ENCODE measurements around the gene POLR1G. TPM values are rescaled to one million over a fixed set of nuclear protein-coding genes. Genes with fewer than 3 reads are reported as not detected.

Gene POLR1G
- total RNA-seq, 4 donors from 2014 or later = 0.26 to 11.3 (median 3.5) TPM

- peak overlapping the region; percentile 76 to 95 for H3K27ac ChIP-seq
- intact Hi-C loops (cut with DNase I; ENCODE audit: low total_unique reads) = no loop called here
- no peak for TF ChIP-seq POLR2A (IDR thresholded peaks at IDR 0.05)
- TF ChIP-seq, protein P1, sequence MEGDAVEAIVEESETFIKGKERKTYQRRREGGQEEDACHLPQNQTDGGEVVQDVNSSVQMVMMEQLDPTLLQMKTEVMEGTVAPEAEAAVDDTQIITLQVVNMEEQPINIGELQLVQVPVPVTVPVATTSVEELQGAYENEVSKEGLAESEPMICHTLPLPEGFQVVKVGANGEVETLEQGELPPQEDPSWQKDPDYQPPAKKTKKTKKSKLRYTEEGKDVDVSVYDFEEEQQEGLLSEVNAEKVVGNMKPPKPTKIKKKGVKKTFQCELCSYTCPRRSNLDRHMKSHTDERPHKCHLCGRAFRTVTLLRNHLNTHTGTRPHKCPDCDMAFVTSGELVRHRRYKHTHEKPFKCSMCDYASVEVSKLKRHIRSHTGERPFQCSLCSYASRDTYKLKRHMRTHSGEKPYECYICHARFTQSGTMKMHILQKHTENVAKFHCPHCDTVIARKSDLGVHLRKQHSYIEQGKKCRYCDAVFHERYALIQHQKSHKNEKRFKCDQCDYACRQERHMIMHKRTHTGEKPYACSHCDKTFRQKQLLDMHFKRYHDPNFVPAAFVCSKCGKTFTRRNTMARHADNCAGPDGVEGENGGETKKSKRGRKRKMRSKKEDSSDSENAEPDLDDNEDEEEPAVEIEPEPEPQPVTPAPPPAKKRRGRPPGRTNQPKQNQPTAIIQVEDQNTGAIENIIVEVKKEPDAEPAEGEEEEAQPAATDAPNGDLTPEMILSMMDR (IDR thresholded peaks at IDR 0.05) = no peak
- H3K4me1 ChIP-seq = peaks cover 0 to 8% of the 10 kb centered on the region in 2 donors
- peak; percentile 54 to 59 for DNase-seq
- peak overlapping the region; percentile 43 to 45 for H3K4me3 ChIP-seq
- H3K36me3 ChIP-seq = no peaks in the 10 kb centered on the region
- H3K27me3 ChIP-seq = no peaks in the 10 kb centered on the region
- H3K9me3 ChIP-seq = no peaks in the 10 kb centered on the region
These were observed 44.8 kb downstream of the POLR1G start for GRCh38 chr19:45451131-45451849.

DNA sequence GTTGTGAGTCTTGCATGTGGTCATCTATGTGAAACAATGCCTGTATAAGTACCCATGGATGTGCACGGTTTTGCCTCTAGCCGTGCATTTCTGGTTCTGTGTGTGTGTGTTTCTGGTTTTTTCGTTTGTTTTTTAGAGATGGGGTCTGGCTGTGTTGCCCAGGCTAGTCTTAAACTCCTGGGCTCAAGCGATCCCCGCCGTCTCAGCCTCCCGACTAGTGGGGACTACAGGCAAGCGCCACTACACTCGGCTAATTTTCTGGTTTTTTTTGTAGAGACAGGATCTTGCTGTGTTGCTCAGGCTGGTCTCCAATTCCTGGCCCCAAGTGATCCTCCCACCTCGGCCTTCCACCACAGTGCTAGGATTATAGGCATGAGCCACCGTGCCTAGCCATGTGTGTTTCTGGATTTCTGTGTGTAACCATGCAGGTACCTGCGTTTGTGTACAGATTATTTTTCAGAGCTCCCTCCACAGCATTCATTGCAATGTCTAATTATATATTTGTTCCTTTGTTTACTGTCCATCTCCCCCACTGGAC lies 45.5 kb downstream of the POLR1G start:
- Histone ChIP-seq H3K9me3 (no peaks in the 10 kb centered on the region), H3K36me3 (no peaks in the 10 kb centered on the region), H3K27me3 (no peaks in the 10 kb centered on the region), H3K4me3 (no peak overlapping the region), H3K4me1 (peaks cover 0 to 8% of the 10 kb centered on the region in 2 donors), H3K27ac (peak overlapping the region in 1 of 2 donors; percentile 95)
- intact Hi-C loops (cut with DNase I; ENCODE audit: low total_unique reads) = no loop called here
- no peak for DNase-seq
- TF ChIP-seq, protein P1 (IDR thresholded peaks at IDR 0.05) = no peak
- TF ChIP-seq POLR2A (IDR thresholded peaks at IDR 0.05) = no peak

DNA sequence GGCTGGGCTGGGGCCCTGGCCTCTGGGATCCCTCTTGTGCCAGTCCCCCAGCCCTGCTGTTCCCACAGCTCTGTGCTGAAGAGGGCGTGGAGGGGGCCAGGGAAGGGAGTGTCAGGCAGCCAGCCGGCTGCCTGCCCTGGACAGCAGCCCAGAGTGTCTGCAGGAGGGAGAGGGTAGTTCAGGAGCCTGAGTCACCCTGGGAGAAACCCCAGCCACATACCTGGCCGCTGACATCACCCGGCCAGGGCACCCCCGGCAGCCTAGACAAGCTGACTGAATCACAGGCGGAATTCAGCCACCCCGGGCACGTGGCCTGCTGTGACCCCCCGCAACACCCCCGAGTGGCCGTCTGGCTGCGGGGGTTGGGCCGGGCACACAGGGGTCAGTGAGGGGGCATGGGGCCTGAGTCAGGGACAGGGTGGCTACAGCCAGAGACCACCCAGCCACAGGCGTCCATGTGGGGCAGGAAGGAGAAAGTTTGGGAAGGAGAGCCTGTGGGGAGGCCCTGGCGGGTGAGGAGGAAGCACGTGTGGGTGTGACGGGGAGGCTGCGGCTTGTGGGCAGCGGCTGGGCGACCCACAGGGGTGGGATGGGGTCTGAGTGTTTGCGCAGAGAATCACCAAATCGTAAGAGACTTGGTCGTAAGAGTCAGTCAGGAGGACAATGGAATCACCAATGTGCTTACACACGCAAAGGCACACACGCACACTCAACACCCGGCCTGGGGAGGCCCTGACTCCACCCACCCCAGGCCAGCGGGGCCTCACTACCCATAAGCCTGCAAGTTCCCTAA lies 49.5 kb downstream of the POLR1G start:
- DNase-seq = peak; percentile 94 to 96
- H3K9me3 ChIP-seq = no peaks in the 10 kb centered on the region
- no peaks in the 10 kb centered on the region for H3K36me3 ChIP-seq
- peaks cover 0 to 8% of the 10 kb centered on the region in 2 donors for H3K4me1 ChIP-seq
- H3K4me3 ChIP-seq = no peak overlapping the region
- TF ChIP-seq, protein P1 (IDR thresholded peaks at IDR 0.05) = peak in 2 of 4 experiments; percentile 4 to 7
- TF ChIP-seq POLR2A (IDR thresholded peaks at IDR 0.05) = no peak
- intact Hi-C loops (cut with DNase I; ENCODE audit: low total_unique reads) = no loop called here
- no peaks in the 10 kb centered on the region for H3K27me3 ChIP-seq
- H3K27ac ChIP-seq = peak overlapping the region; percentile 81 to 86

DNA sequence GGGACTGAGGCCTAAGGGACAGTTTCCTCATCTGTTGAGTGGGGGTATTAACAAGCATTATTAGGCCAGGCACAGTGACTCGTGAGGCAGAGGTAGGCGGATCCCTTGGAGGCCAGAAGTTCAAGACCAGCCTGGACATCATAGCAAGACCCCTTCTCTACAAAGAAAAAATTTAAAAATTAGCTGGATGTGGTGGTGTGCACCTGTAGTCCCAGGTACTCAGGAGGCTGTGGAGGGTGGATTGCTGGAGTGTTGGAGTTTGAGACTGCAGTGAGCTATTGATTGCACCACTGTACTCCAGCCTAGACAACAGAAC lies 50.0 kb downstream of the POLR1G start:
- H3K27me3 ChIP-seq = no peaks in the 10 kb centered on the region
- intact Hi-C loops (cut with DNase I; ENCODE audit: low total_unique reads) = no loop called here
- peak overlapping the region; percentile 81 to 86 for H3K27ac ChIP-seq
- H3K4me1 ChIP-seq = peaks cover 0 to 8% of the 10 kb centered on the region in 2 donors
- no peaks in the 10 kb centered on the region for H3K9me3 ChIP-seq
- no peak for DNase-seq
- TF ChIP-seq POLR2A (IDR thresholded peaks at IDR 0.05) = no peak
- TF ChIP-seq, protein P1 (IDR thresholded peaks at IDR 0.05) = no peak
- H3K4me3 ChIP-seq = no peak overlapping the region
- H3K36me3 ChIP-seq = no peaks in the 10 kb centered on the region

GRCh38 chr19:45457776-45458175 lies 51.3 kb downstream of the POLR1G start:
- no peak overlapping the region for H3K27ac ChIP-seq
- no peaks in the 10 kb centered on the region for H3K9me3 ChIP-seq
- H3K36me3 ChIP-seq = no peaks in the 10 kb centered on the region
- H3K4me3 ChIP-seq = no peak overlapping the region
- TF ChIP-seq, protein P1 (IDR thresholded peaks at IDR 0.05) = no peak
- TF ChIP-seq POLR2A (IDR thresholded peaks at IDR 0.05) = no peak
- intact Hi-C loops (cut with DNase I; ENCODE audit: low total_unique reads) = no loop called here
- peaks cover 0 to 8% of the 10 kb centered on the region in 2 donors for H3K4me1 ChIP-seq
- DNase-seq = no peak
- H3K27me3 ChIP-seq = no peaks in the 10 kb centered on the region

Measured in uterus (tissue), 4 donors.